ENCODE data around the gene HLF.

Gene HLF

DNA sequence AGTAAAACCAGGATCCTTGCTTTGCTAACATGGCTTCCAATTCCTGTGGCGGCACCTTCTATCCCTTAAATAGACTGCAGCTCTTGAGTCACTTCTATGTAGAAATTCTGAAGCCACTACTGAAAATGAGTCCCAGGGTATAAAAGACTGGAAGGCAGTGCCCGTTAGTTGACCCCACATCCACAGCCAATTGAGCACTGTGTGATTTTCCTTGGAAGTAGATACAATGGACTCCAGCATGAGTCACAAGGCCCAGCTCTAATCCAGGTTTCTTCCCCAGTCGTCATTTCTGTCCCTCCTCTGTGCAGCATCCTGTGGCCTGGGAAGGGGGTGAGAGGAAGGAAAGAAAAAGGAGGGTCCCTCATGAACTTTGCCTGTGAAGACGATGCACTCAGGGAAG is 69.5 kb downstream of the HLF start:
- DNase-seq: peak; percentile 70

DNA sequence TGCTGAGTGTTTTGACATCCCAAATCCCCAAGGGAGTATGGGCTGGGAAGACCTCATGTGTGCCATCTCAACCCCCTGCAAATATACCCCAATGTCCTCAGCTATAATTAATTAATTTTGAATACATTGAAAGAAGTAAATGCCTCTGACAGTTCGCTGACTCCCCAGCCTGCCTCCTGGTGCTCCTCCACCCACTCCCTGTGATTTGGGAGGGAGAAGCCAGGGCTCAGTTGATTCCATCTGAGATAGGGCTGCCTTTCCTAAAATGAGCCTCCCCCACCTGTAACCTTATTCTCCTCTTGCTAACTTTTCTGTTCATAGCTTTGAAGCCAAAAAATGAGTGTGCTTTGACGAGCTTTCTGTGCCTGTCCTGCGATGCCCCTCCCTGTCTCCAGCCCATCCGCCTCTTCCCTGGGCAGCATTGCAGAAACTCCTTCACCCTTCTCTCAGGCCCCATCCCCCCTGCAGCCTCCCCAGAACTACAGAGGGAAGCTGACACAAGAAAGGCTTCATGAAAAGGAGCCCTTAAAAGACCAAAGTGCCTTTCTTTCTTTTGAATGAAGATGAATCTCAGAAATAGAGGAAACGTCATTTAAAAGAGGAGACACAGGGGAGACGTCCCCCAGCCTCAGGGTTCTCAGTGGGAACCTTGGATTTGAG is 70.3 kb downstream of the HLF start:
- DNase-seq: no peak

DNA sequence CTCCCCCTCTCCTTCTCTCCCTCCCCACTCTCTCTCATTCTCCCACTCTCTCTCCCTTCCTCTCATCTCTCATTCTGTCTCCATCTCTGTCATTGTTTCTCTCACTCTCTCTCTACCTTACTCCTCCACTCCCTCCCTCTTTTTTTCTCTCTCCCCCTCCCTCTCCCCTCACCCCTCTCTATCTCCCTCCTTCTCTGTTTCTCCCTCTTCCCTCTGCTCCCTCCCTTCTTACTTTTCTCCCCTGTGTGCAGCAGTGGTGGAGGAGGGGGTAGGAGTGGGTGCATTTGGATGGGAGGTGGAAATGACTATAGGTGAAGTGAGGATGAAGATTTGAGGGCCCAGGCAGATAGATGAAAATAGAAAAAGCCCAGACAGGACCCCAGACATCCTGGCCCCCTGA is 70.9 kb downstream of the HLF start:
- no peak for DNase-seq

DNA sequence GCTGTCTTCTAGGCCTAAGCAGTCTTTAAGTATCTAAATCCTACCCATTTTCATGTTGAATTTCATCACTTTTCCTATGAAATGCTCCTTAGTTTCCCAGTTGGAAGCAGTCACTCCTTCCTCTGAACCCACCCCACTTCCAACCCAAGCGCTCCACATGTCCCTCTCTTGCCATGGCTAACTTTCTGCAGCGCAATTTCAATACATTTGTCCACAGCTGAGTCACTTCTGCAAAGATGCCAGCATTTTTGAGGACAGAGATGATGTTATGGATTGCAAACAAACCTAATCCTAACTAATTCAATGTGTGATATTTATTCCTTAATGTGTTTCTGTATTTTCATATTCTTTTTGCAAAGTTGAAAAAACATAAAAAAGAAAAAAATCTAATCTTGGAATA is 71.7 kb downstream of the HLF start:
- DNase-seq: peak; percentile 40

DNA sequence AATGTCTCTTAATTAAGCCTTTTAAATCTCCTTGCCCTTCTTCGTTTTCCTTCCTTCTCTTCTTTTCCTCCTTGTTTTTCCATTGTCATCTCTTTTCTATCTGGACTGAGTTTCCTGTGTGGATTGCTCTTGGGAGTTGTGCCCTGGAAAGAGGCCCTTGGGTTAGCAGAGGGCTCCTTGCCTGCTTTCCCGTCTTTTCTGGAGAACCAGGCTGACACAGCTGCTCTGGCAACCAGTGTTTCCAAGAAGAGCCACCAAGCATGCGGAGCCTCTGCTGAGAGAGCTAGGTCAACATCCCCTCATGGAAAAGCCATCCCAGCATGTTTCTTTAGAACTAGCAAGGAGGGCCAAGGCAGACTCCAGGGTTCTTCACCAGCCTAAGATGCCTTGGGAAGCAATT is 75.4 kb downstream of the HLF start:
- no peak for DNase-seq

DNA sequence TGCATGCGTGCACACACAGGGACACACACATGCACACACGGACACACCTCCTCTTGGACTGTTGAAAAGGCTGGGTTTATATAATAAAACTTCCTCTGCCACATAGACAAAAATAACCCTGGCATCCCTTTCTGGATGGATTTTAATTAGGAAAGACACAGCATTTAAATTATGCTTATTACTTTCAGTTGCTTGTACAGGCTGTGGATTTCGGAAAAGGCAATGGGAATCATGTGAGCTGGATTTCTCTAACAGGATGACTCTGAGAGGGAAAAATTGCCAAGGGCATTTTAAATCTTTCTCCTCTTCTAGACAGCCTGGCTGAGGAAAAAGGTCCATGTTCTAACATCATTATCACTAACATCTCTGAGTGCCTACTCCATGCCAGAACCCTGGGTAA is 75.9 kb downstream of the HLF start:
- no peak for DNase-seq

DNA sequence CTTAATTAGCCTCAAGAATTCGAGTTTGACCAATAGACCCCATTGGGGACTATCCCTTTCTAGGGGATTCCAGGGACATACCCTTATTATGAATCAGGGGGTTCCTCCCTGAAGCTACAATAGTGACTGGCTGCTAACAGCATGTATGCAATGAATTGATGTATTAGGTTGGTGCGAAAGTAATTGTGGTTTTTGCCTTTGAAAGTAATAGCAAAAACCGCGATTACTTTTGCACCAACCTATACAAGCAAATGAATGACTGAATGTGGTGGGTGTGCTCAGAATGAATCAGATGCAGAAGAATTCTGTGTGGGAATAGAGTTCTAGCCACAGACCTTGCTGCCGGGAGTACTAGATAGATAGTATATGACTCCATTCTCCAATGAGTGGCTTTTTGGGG is 76.7 kb downstream of the HLF start:
- peak; percentile 84 for DNase-seq

DNA sequence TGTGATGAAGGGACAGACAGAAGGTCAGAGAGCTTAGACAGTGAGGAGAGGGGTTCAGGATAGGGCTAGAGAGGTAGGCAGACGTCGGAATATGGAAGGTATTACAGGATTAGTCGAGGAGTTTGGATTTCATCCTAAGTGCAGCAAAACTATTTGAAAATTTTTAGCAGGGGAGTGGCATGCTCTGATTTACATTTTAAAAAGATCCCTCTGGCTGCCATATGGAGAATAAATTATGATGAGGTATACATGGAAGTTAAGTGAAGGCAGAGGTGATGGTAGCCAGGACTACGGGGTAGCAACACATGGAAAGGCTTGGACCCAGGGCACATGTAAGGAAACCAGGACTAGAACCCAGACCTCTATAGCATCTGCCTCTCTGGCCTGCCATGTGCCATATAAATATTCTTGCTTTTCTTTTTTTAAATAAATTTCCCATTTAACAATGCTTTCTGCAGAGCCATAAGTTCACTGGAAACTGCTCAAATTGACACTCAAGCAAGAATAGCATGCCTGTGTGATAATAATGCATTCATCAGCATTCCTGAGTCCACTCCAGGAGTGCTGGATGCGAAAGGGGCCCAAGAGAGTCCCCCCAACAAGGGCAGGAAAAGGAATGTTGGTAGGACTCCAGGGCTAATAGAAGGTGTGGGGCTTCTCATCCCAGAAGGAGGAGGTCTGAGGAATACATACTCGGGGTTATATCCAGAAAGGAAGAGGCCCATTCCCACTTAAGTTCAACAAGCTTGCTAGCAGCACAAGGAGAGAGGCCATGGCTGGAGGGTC is 78.2 kb downstream of the HLF start:
- no peak for DNase-seq

DNA sequence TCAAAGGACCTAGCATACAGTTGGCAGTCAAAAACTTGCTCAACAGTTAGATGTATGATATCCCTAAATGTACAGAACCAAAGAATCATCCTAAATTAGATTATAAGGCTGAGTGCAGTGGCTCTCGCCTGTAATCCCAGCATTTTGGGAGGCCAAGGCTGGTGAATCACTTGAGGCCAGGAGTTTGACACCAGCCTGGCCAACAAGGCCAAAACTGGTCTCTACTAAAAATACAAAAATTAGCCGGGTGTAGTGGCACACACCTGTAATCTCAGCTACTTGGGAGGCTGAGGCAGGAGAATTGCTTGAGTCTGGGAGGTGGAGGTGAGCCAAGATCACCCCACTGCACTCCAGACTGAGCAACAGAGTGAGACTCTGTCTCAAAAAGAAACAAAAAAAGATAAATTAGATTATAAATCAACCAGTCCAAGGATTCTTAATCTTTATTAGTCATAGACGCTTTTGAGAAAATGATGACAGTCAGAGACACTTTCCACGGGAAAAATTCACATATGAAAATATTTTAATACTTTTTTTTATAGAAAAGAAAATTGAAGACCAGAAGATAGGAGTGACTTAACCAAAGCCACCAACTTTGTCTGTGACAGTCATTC is 79.2 kb downstream of the HLF start:
- no peak for DNase-seq

DNA sequence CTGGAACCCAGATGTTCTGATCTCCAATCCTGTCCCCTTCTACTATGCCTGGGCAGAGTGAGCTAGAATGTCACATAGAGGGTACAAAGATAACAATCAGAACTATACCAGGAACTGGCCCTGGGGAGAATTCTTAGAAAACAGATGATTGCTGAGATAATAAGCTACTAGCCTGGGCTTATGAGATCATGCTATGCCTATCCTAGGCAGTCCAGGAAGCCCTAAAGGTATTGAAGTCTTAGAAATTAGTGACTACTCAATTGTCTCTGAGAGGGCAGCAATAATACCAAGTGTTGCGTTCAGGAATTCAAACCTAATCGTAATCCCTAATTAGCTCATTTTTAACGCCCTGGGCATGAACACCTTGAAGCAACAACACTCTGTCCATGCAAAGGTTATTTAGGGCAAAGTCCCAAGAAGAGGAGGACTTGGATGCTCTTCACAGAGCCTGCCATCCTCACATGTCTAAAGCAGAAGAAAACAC is 79.8 kb downstream of the HLF start:
- no peak for DNase-seq

DNA sequence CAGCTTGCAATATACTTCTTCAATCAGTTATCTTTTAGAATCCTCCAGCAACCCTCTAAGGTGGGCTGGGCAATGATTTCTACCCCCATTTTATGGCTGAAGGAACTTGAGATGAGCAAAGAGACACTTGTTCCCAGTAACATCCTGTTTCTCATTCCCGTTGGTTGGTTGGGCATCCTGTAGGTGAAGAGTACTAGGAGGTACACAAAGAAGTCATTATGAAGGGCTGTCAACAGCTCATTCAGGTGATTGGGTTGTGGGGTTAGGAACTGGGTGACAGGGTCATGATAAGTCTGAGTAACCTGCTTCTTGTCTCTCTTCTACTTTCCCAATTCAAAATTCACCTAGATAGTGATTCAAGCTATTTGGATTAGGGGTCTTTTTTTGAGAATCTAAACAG is 80.4 kb downstream of the HLF start:
- no peak for DNase-seq

DNA sequence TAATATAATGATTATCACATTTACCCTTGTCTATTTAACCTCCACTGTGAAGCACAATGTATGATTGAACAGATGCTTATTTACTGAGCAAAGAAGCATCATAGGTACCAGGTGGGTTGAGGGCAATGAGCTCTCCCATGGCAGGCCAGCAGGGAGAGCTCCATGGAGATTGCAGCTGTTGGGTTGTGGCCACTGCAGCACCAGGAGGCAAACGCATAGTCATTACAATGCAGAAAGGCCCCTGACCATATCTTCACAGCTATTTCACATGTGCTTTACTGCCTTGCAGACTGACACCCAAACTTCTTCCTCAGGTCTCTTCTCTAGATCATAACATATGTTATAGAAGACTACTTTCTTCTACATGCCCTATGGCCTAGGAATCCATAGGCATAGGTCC is 81.9 kb downstream of the HLF start:
- DNase-seq: no peak

DNA sequence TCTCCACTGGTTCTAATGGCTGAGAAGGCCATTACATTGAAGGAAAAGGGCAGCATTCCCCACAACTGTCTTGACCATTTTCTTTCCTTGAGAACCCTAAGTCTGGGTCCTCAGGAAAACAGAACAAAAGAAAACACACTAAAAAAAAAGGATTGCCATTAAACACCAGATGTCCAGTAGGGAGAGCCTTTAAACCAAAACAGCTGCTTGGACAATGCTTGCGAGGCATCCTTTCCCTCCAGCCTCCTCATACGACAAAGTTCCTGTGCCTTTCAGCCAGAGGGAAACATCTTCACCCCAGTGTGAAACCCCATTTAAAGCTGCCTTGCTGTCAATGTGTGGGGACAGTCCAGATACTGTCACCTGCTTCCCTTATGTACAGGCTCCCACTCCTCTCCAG is 82.6 kb downstream of the HLF start:
- no peak for DNase-seq

DNA sequence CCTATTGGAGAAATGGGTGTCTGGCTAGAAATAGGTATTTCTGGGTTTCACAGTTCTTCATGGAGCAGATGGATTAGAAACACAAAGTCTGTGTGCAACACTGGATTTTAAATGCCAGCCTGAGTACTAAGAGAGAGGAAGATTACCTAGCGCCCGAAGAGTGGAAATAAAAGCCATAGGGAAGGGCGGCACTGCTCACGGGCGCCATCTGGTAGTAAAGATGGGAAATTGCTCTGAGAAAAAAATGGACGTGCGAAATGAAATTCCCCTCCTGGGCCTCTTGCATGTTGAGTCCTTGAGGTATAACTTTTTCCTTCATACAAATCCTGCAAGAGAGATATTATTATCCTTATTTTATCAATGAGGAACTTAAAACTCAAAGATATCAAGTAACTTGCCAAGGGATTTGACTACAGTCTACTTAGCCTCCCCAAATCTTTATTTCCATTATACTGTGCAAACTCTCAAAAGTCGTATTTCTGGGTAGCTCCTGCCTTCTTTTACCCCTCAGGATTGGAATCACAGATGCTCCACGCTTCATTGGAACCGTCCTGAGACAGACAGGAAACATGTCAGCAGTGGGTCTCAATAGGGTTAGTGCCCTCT is 84.1 kb downstream of the HLF start:
- DNase-seq: peak; percentile 43

DNA sequence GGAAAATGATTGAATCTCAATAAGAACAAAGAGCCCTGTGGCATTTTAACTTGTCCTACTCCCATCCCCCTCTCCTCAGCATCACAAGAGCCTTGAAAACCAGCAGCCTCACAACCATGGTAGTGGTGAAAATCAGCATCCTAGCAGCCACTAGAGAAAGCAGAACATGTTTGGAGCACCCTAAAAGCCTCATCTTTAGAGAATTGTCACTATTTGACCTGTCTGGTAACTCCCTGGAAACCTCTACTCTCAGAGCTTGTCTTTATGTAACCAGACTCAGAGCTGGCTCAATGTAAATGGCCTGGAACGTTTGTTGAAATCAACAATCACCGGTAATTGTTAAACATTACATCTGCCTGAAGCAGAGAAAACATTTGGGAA is 86.1 kb downstream of the HLF start:
- no peak for DNase-seq

DNA sequence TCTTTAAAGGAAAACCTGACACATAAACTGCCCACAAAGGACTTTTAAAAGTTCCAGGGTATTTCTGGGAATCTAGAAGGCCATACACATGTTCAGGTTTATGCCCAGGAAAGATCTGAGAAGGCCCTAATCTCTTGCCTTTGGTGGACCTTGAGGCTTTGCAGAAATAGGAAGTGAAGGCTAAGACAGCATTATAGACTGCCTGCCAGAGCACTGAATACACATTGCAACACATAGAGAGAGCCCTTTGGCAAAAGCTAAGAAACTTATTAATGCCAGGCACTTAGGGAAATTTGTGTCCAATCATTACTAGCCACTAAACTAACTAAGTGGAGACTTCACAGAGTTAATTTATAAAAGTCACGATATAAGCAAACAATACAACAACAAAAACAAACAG is 86.5 kb downstream of the HLF start:
- no peak for DNase-seq

DNA sequence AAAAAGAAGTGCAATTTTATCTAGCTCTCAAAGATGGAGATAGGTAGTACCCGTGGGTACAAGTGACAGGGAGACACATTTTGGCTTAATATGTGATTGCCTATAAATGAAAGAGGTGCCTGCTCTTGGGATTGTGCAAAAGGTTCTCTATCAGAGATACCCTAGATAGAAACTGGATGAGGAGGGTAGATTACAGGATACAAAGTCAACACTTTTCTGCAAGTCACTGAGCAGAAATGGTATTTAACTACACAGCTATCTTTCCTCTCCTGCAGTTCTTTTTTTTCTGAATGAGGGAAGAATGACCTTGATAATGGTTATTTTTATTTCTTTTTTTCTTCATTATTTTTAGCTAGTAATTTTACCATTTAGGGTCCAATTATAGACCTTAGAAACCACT is 89.2 kb downstream of the HLF start:
- no peak for DNase-seq

DNA sequence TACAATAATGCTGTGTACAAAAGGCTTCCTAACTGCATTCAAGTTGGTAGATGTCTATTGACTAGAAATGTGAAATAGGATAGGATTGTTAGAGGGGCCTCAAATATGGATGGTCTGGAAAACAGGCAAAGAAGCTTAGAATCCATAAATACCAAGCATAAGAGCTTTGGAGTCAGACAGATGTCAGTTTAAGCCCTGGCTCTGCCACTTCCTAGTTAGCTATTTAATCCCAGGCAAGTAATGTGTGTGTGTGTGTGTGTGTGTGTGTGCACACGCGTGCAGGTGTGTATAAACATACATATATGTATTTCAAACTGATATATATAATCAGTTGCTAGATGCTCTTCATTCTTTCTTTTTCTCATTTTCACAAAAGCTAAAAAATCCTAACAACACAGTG is 90.2 kb downstream of the HLF start:
- no peak for DNase-seq

DNA sequence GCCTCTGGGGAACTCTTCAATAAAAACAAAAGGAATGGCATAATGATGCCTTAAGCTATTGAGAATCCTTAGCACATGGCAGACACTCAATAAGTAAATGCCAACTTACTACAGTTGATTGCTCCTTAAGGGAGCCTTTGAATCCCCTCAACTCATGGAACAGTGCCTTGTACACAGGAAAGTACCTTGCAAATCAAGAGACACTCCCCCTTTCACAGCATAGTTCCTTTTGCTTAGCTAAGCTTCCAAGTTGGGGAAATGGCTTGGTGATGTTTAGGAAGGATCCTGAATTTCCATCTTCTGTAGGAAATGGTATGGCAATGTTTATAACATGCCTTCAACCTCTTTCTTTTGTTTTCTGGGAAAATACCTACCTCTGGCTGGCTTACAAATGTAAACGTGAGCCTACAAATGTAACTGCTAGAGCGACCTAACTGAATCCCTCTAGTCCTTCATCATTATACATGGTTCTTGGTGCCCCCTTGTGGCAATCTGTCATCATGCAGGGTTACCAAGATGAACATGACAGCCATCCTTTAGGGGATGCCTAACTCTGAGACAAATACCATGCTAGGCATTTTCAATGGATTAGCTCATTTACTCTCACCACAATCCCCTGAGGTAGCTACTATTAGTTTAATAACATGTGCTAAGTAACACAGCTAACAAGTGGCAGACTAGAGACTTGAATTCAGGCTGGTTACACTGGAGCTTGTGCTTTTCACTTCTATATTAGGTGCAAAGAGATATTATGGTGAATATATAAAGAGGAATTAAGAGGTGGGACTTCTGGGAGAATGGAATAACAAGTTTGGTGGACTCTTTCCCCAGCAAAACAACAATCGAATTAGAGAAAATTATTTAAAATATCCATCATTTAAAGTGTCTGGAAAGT is 91.9 kb downstream of the HLF start:
- DNase-seq: peak; percentile 62

DNA sequence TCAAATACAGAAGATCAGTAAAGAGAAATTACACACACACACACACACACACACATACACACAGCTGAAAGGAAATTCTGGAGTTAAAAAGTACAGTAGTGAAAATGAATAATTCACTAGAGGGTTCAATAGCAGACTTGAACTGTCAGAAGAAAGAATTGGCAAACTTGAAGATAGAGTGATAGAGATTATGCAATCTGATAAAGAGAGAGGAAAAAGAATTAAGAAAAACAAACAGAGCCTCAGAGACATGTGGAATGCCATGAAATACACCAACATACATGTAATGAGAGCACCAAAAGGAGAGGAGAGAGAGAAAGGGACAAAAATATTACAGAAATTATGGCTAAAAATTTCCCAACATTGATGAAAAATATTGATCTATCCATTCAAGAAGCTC is 96.2 kb downstream of the HLF start:
- DNase-seq: no peak

DNA sequence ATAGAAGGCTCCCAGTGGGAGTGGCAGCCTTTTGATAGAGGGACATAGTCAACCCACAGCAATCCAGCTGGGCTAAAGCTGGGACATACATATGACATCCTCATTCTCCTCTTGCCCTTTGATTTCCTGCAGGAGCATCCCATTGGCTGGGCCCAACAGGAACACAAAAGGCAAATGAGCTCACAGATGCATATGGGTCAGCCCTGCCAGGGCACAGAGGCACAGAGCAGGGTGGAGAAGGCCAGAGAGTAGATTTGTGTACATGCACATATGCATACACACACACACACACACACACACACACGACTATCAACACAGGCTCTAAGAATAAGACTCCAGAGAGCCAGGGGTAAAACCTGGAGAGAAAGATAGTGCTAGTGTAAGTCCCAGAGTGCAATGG is 98.3 kb downstream of the HLF start:
- DNase-seq: no peak

DNA sequence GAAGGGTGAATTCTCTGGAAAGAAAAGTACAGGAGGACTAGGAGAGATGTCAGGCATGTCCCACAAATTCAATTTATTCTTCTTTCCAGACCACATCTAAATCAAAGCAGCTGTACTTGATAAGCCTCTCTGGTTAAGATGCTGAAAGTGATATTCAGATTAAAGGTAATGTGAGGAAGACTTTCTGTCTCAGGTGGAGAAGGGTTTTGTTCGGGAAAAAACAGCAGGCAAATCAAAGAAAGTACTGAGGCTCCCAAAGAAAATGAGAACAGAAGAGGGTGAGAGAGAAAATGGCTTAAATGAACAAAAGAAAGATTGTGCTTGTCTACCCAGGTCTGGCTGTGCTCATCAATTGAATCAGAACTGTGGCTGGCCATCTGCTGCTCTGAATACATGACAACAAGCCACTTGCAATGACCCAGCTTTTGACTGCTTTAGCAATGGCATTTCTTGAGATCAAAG is 101.3 kb downstream of the HLF start:
- no peak for DNase-seq

DNA sequence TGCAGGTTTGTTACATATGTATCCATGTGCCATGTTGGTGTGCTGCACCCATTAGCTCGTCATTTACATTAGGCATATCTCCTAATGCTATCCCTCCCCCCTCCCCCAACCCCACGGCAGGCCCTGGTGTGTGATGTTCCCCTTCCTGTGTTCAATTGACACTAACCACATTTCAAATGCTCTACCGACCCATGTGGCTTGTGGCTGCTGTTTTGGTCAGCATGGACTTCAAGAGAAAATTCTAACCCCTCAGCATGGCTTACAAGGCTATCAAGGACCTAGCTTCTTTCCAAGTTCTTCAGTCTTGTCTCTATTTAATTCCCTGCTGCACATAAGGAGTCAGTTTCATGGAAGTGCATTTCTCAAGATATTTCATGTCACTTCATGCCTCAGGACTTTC is 103.9 kb downstream of the HLF start:
- no peak for DNase-seq

All from fibroblast of skin of right biceps (primary cell).